ENCODE results near the gene MCM3AP. TPM values are rescaled to one million over a fixed set of nuclear protein-coding genes. Genes with fewer than 3 reads are reported as not detected.

Gene MCM3AP
- total and polyA plus RNA-seq, 9 of the 15 experiments (the other 6 are each of a cell fraction or from before 2014, with no cell fraction given): 6.5 to 179 (median 69.6) TPM

DNA sequence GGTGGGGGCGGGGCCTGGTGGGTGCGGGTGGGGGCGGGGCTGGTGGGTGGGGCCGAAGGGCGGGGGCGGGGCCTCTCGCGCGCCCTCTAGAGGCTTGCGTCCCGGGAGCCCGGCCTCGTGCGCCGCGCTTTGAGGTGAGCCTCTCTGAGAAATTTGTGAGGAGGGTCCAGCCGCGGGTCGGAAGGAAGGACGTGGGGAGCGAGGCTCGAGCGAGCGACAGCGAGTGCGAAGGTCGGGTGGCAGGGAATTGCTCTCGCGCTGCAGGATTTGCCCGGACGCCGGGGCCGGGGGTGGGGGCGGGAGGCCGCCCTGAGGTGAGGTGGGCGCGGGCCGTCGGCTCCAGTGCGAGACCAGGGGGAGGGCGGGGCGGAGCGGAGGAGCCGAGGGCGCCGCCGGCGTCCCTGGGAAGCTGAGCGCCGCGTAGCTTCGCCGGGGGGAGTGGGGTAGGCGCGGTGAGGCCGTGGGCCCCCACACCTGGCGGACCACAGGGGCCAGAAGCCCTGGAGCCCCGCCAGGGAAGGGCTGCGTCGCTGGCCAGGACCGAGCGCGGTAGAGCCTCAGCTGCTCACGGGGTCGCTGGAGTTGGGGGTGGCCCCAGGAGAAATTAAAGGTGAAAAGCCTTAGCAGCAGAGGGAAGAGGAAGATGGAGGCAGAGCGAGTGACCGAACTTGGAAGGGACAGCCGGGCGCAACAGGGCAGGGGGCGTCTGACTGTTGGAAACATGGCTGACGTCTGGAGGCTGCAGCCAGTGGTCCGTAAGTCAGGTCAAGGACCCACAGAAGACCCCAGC lies 56.1 kb downstream of the MCM3AP start (continued):
- TF ChIP-seq HBP1 (CRISPR knock-in tag; IDR thresholded peaks at IDR 0.05): 0 out of 2 replicates have a peak, but pooled peaks have one; percentile 15
- TF ChIP-seq ZNF324 (CRISPR knock-in tag; IDR thresholded peaks at IDR 0.05): no peak
- no peak for TF ChIP-seq SMAD2 (IDR thresholded peaks at IDR 0.05; ENCODE audit: low read depth, low read length)
- TF ChIP-seq THRB (CRISPR knock-in tag; conservative IDR thresholded peaks at IDR 0.05): no peak
- no peak for TF ChIP-seq FOXJ2 (tag; IDR thresholded peaks at IDR 0.05)
- no peak for TF ChIP-seq HINFP (tag; conservative IDR thresholded peaks at IDR 0.05; ENCODE audit: low read depth)
- TF ChIP-seq RUNX1 (IDR thresholded peaks at IDR 0.05; ENCODE audit: low read depth): no peak
- TF ChIP-seq HIVEP1 (CRISPR knock-in tag; IDR thresholded peaks at IDR 0.05): no peak
- TF ChIP-seq MEF2A (IDR thresholded peaks at IDR 0.05; ENCODE audit: control insufficient read depth, low read depth, low read length): no peak
- TF ChIP-seq ZFP30 (CRISPR knock-in tag; IDR thresholded peaks at IDR 0.05; ENCODE audit: borderline replicate concordance): no peak
- TF ChIP-seq FIP1L1 (IDR thresholded peaks at IDR 0.05; ENCODE audit: low read depth, low read length, poor library complexity, severe bottlenecking): peak; percentile 32
- TF ChIP-seq, protein P1, sequence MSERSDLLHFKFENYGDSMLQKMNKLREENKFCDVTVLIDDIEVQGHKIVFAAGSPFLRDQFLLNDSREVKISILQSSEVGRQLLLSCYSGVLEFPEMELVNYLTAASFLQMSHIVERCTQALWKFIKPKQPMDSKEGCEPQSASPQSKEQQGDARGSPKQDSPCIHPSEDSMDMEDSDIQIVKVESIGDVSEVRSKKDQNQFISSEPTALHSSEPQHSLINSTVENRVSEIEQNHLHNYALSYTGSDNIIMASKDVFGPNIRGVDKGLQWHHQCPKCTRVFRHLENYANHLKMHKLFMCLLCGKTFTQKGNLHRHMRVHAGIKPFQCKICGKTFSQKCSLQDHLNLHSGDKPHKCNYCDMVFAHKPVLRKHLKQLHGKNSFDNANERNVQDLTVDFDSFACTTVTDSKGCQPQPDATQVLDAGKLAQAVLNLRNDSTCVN (CRISPR knock-in tag; IDR thresholded peaks at IDR 0.05): no peak
- TF ChIP-seq FOXA1 (IDR thresholded peaks at IDR 0.05; ENCODE audit: borderline replicate concordance): no peak
- no peak for TF ChIP-seq BHLHE40 (IDR thresholded peaks at IDR 0.05; ENCODE audit: low read length)
- TF ChIP-seq BRF2 (IDR thresholded peaks at IDR 0.05; ENCODE audit: borderline replicate concordance, insufficient read depth, insufficient read length): no peak
- TF ChIP-seq LEF1 (IDR thresholded peaks at IDR 0.05): 0 out of 2 replicates have a peak, but pooled peaks have one; percentile 26

All from K562 (cell line).